Measurements from ENCODE around the gene MAPK1IP1L.
"Not testable (repeated sequence)": the region's sequence is repeated elsewhere in the genome, so short reads cannot be mapped to it uniquely, and the experiment has no call there.

The MAPK1IP1L gene

DNA sequence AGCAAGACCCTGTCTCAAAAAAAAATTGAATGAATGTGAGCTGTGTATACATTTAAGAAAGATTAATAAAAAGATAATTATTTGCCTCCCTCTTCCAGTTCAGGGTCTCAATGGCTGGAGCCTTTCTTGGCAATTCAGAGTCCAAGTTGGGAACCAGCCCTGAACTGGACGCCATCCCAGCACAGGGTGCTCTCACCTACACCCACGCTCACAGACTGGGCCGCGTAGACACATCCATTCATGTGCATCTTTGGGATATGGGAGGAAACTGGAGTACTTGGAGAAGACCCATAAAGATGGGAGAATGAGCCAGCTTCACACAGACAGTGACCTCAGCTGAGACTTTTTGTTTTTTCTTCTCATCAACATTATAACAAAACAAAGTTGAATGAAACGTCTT, 6.5 kb downstream of the MAPK1IP1L start:
- DNase-seq = no peak

GRCh38 chr14:55059333-55059732, 7.9 kb downstream of the MAPK1IP1L start:
- no peak for DNase-seq

DNA sequence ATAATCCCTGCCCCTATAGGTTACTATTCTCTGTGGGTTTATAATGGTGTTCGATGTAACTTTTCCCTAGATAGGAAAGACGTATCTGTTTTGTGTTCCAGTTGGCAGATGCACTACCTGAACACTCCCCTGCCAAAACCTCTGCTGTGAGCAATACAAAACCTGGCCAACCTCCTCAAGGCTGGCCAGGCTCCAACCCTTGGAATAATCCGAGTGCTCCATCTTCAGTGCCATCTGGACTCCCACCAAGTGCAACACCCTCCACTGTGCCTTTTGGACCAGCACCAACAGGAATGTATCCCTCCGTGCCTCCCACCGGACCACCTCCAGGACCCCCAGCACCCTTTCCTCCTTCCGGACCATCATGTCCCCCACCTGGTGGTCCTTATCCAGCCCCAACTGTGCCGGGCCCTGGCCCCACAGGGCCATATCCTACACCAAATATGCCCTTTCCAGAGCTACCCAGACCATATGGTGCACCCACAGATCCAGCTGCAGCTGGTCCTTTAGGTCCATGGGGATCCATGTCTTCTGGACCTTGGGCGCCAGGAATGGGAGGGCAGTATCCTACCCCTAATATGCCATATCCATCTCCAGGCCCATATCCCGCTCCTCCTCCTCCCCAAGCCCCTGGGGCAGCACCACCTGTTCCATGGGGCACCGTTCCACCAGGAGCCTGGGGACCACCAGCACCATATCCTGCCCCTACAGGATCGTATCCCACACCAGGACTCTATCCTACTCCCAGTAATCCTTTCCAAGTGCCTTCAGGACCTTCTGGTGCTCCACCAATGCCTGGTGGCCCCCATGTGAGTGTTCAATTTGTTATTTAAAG, 11.3 kb downstream of the MAPK1IP1L start:
- peak; percentile 85 for DNase-seq

- not testable (repeated sequence) for DNase-seq
Observed at GRCh38 chr14:55064896-55065295, 13.4 kb downstream of the MAPK1IP1L start.

DNA sequence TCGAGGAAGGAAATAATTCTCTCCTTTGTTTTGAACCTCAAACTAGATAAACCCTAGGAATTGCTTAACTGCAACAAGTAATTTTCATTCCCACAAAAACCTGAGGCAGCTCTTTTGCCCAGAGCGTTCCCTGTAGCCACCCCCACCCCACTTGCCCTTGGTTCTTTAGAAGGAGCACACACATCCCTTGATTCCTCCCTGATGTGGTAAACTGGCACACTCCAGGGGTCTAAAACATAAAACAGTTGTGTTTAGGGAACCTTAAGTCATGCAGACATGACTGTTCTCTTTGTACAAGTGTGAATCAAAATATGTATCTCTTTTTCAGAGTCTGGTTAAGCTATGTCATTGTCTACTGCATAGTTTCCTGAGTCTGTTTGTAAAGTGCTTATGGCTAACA, 14.0 kb downstream of the MAPK1IP1L start:
- DNase-seq = no peak

- DNase-seq = no peak
Observed at GRCh38 chr14:55066223-55066622, 14.8 kb downstream of the MAPK1IP1L start.

GRCh38 chr14:55070981-55071411, 19.5 kb downstream of the MAPK1IP1L start:
- DNase-seq = no peak

DNA sequence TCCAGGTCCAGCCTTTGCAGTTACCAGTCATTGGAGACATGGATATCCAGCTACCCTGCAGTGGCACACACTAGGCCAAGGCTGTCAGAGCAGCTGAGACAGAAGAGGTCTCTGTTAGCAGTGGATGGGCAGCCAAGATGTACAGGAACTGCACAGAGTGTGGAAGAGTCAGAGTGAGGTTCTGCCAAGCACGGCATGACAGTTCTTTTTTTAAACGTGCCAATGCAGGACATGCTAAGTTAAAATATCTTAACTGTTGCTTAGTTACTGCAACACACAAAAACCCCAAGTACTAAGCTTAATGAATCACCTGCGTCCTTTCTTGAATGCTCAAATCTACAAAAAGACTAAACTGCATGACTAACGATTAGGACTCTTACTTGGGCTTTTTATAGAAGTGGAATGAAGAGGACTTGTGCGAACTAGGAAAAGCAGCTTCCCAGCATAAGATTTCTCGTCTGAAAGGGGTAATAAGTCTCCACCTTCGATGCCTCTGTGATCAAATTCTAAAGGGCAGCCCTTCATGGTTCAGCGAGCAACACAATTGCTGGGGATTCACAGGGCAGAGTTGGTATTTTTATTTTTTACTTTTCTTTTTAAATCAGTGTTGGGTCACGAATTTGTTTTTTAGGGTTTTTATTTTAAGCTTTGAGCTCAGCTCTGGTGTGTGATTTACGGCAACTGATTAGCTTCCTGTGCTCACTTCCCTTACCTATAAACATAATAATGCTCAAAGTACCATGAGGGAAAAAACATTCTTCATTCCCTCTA, 20.6 kb downstream of the MAPK1IP1L start:
- no peak for DNase-seq

DNA sequence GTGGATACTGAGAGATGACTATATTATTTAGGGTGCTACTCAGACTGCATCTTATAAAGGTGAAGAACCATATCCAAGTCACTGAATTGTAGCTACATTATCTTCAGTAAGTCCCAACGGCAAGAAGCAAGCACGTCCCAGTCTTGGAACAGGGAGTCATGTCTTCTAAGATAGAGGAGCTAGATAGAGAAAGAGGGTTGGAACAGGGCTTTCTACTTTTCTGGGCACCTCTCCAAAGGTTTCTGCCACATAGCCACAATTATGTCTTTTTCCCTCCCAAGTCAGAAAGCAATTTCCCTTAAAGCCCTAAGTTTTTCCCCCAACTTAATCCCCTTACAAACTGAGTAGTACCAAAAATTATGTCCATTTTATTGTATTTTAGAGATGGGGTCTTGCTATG, 22.4 kb downstream of the MAPK1IP1L start:
- no peak for DNase-seq

- no peak for DNase-seq
Observed at GRCh38 chr14:55074662-55075061, 23.2 kb downstream of the MAPK1IP1L start.

- no peak for DNase-seq
Observed at GRCh38 chr14:55075628-55076175, 24.3 kb downstream of the MAPK1IP1L start.

- no peak for DNase-seq
Observed at GRCh38 chr14:55077170-55078151, 26.0 kb downstream of the MAPK1IP1L start.

DNA sequence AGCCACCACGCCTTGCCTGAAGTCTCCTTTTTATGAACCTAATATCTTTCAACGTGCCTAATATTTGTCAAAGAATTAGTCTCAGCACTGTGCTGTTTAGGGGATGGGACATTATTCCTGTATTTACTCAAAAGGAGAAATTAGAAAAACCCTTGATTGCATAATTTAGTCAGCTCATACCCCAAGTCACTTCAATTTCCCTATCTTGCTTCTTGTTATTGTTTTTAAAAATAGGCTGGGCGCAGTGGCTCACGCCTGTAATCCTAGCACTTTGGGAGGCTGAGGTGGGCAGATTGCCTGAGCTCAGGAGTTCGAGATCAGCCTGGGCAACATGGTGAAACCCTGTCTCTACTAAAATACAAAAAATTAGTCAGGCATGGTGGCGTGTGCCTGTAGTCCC, 28.5 kb downstream of the MAPK1IP1L start:
- not testable (repeated sequence) for DNase-seq

GRCh38 chr14:55084401-55085059, 33.1 kb downstream of the MAPK1IP1L start:
- DNase-seq = no peak

DNA sequence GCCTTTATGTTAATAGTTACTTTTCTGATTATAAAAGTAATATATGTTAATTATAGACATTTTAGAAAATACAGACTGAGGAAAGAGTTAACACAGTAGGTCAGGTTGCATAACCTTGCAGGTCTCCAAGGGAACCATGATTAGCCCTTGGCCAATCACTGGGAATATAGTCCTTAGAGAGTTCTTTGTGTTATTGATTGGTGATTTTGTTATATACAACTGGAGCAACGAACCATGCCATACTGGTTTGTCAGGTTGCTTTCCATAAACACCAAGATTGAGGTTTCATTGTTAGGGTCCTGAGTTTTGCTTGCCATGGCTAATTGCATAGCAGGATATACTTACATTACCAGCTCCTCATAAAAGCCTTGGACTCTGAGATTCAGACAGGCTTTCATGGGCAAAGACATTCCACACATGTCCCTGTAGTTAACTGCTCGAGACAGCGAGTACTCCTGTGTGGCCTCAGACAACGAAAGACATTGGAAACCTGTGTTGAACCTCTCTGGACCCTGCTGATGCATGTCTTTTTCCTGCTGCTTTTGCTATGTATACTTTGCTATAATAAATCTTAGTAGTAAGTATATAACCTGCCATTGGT, 33.7 kb downstream of the MAPK1IP1L start:
- no peak for DNase-seq

GRCh38 chr14:55086938-55087337, 35.5 kb downstream of the MAPK1IP1L start:
- DNase-seq = no peak

DNA sequence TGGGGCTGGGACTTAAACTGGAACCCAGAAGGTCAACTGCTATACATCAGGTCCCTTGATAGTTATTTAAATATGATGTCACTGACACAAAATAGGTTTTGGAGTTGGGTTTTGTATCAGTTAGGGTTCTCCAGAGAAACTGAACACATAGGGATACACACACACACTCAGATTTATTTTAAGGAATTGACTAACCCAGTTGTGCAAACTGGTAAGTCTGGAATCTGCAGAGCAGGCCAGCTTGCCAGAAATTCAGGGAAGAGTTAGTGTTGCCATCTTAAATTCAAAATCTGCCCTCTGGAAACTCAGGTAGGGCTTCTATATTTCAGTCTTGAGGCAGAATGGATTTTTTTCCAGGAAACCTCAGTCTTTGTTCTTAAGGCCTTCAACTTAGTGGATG, 36.9 kb downstream of the MAPK1IP1L start:
- DNase-seq = no peak

DNA sequence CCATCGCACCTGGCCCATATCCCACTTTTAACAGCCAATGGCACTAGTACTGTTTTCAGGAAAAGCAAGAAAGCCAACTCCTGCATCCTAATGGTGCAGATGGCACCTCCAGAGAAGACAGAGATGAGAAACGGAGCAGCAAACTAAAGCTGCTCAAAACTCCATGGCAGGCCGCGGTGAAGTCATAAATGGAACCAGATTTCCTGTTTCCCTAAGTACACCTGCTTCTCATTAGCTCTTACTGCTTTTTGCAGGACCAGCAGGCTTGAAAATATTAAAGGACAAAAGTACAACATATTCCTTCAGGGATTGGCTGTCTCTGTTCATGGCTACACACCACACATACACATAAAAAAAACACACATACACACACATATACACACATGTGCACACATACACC, 40.9 kb downstream of the MAPK1IP1L start:
- DNase-seq = no peak

GRCh38 chr14:55094292-55095157, 43.1 kb downstream of the MAPK1IP1L start:
- DNase-seq = no peak

- DNase-seq = no peak
Observed at GRCh38 chr14:55097881-55098560, 46.6 kb downstream of the MAPK1IP1L start.

All from NCI-H446 treated with DMSO at 0.1 percent for 48 hours (cell line).